ENCODE results near the gene KCNT2. TPM values are rescaled to one million over a fixed set of nuclear protein-coding genes. Genes with fewer than 3 reads are reported as not detected.

The KCNT2 gene
- polyA plus RNA-seq, 4 donors: 0.27 to 1.2 (median 0.61) TPM; not detected in 1

GRCh38 chr1:196418772-196419171 lies 189.5 kb downstream of the KCNT2 start:
- Histone ChIP-seq H3K27me3 (ENCODE audit: control insufficient read depth in 3 of 3, insufficient read depth in 3 of 3, low read length in 3 of 3) (no peaks in the 10 kb centered on the region), H3K36me3 (ENCODE audit: control insufficient read depth in 3 of 3, insufficient read depth in 2 of 3, low read depth in 1 of 3, low read length in 3 of 3) (no peaks in the 10 kb centered on the region), H3K27ac (ENCODE audit: low read depth in 1 of 3, low read length in 2 of 3) (no peak overlapping the region), H3K9me3 (ENCODE audit: control insufficient read depth in 2 of 2, insufficient read depth in 1 of 2, low read depth in 1 of 2, low read length in 1 of 2) (no peaks in the 10 kb centered on the region), H3K4me3 (ENCODE audit: low read depth in 1 of 3, low read length in 3 of 3) (no peak overlapping the region), H3K4me1 (ENCODE audit: control insufficient read depth in 3 of 3, insufficient read depth in 2 of 3, low read depth in 1 of 3, low read length in 2 of 3) (no peaks in the 10 kb centered on the region)
- WGBS, 3 donors: 82 to 94% (median 92%) methylated on average over 1 of the region's 1 CpG
- FAIRE-seq (no peak), DNase-seq (no peak)

GRCh38 chr1:196415978-196416377 lies 192.3 kb downstream of the KCNT2 start:
- no peak for FAIRE-seq
- H3K27ac ChIP-seq (ENCODE audit: low read depth in 1 of 3, low read length in 2 of 3): no peak overlapping the region
- H3K9me3 ChIP-seq (ENCODE audit: control insufficient read depth in 2 of 2, insufficient read depth in 1 of 2, low read depth in 1 of 2, low read length in 1 of 2): no peaks in the 10 kb centered on the region
- DNase-seq: no peak
- H3K27me3 ChIP-seq (ENCODE audit: control insufficient read depth in 3 of 3, insufficient read depth in 3 of 3, low read length in 3 of 3): no peaks in the 10 kb centered on the region
- no peaks in the 10 kb centered on the region for H3K36me3 ChIP-seq (ENCODE audit: control insufficient read depth in 3 of 3, insufficient read depth in 2 of 3, low read depth in 1 of 3, low read length in 3 of 3)
- no peak overlapping the region for H3K4me3 ChIP-seq (ENCODE audit: low read depth in 1 of 3, low read length in 3 of 3)
- WGBS, 3 donors: 90 to 97% (median 94%) methylated on average over 1 of the region's 1 CpG
- no peaks in the 10 kb centered on the region for H3K4me1 ChIP-seq (ENCODE audit: control insufficient read depth in 3 of 3, insufficient read depth in 2 of 3, low read depth in 1 of 3, low read length in 2 of 3)

GRCh38 chr1:196412326-196412725 lies 195.9 kb downstream of the KCNT2 start:
- DNase-seq (no peak), FAIRE-seq (no peak)
- 69 to 73% (median 73%) methylated on average over 2 of the region's 2 CpGs for WGBS, 3 donors
- H3K4me3 ChIP-seq (ENCODE audit: low read depth in 1 of 3, low read length in 3 of 3): no peak overlapping the region
- no peaks in the 10 kb centered on the region for H3K27me3 ChIP-seq (ENCODE audit: control insufficient read depth in 3 of 3, insufficient read depth in 3 of 3, low read length in 3 of 3)
- H3K9me3 ChIP-seq (ENCODE audit: control insufficient read depth in 2 of 2, insufficient read depth in 1 of 2, low read depth in 1 of 2, low read length in 1 of 2): no peaks in the 10 kb centered on the region
- no peak overlapping the region for H3K27ac ChIP-seq (ENCODE audit: low read depth in 1 of 3, low read length in 2 of 3)
- H3K36me3 ChIP-seq (ENCODE audit: control insufficient read depth in 3 of 3, insufficient read depth in 2 of 3, low read depth in 1 of 3, low read length in 3 of 3): no peaks in the 10 kb centered on the region
- no peaks in the 10 kb centered on the region for H3K4me1 ChIP-seq (ENCODE audit: control insufficient read depth in 3 of 3, insufficient read depth in 2 of 3, low read depth in 1 of 3, low read length in 2 of 3)

GRCh38 chr1:196410768-196411167 lies 197.5 kb downstream of the KCNT2 start:
- H3K27me3 ChIP-seq (ENCODE audit: control insufficient read depth in 3 of 3, insufficient read depth in 3 of 3, low read length in 3 of 3): no peaks in the 10 kb centered on the region
- H3K27ac ChIP-seq (ENCODE audit: low read depth in 1 of 3, low read length in 2 of 3): no peak overlapping the region
- no peak overlapping the region for H3K4me3 ChIP-seq (ENCODE audit: low read depth in 1 of 3, low read length in 3 of 3)
- no peak for DNase-seq
- no peaks in the 10 kb centered on the region for H3K9me3 ChIP-seq (ENCODE audit: control insufficient read depth in 2 of 2, insufficient read depth in 1 of 2, low read depth in 1 of 2, low read length in 1 of 2)
- no peak for FAIRE-seq
- no peaks in the 10 kb centered on the region for H3K36me3 ChIP-seq (ENCODE audit: control insufficient read depth in 3 of 3, insufficient read depth in 2 of 3, low read depth in 1 of 3, low read length in 3 of 3)
- H3K4me1 ChIP-seq (ENCODE audit: control insufficient read depth in 3 of 3, insufficient read depth in 2 of 3, low read depth in 1 of 3, low read length in 2 of 3): peaks cover 0 to 2% (median 0%) of the 10 kb centered on the region in 3 donors

DNA sequence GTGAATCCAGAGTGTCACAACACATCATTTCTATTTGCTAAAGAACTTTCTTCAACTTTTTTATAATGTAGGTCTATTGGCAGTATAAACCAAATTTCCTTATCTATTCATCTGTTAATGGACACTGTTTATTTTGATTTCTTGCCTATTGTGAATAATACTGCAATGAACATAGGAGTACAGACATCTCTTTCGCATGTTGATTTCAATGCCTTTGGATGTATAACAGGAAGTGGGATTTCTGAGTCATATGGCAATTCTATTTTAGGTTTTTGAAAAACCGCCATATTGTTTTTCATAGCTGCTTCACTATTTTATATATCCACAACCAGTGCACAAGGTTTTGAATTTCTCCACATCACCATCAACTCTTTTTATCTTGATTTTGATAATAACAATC lies 198.7 kb downstream of the KCNT2 start:
- peaks cover 0 to 2% (median 0%) of the 10 kb centered on the region in 3 donors for H3K4me1 ChIP-seq (ENCODE audit: control insufficient read depth in 3 of 3, insufficient read depth in 2 of 3, low read depth in 1 of 3, low read length in 2 of 3)
- no peak overlapping the region for H3K27ac ChIP-seq (ENCODE audit: low read depth in 1 of 3, low read length in 2 of 3)
- H3K27me3 ChIP-seq (ENCODE audit: control insufficient read depth in 3 of 3, insufficient read depth in 3 of 3, low read length in 3 of 3): no peaks in the 10 kb centered on the region
- no peak overlapping the region for H3K4me3 ChIP-seq (ENCODE audit: low read depth in 1 of 3, low read length in 3 of 3)
- no peak for FAIRE-seq
- WGBS, 3 donors: 82 to 87% (median 85%) methylated on average over 2 of the region's 2 CpGs
- DNase-seq: no peak
- H3K9me3 ChIP-seq (ENCODE audit: control insufficient read depth in 2 of 2, insufficient read depth in 1 of 2, low read depth in 1 of 2, low read length in 1 of 2): no peaks in the 10 kb centered on the region
- H3K36me3 ChIP-seq (ENCODE audit: control insufficient read depth in 3 of 3, insufficient read depth in 2 of 3, low read depth in 1 of 3, low read length in 3 of 3): no peaks in the 10 kb centered on the region

GRCh38 chr1:196407358-196408051 lies 200.7 kb downstream of the KCNT2 start:
- Histone ChIP-seq H3K9me3 (ENCODE audit: control insufficient read depth in 2 of 2, insufficient read depth in 1 of 2, low read depth in 1 of 2, low read length in 1 of 2) (no peaks in the 10 kb centered on the region), H3K4me3 (ENCODE audit: low read depth in 1 of 3, low read length in 3 of 3) (no peak overlapping the region), H3K27ac (ENCODE audit: low read depth in 1 of 3, low read length in 2 of 3) (peak overlapping the region in 1 of 3 donors; percentile 58), H3K27me3 (ENCODE audit: control insufficient read depth in 3 of 3, insufficient read depth in 3 of 3, low read length in 3 of 3) (no peaks in the 10 kb centered on the region), H3K4me1 (ENCODE audit: control insufficient read depth in 3 of 3, insufficient read depth in 2 of 3, low read depth in 1 of 3, low read length in 2 of 3) (peaks cover 0 to 2% (median 0%) of the 10 kb centered on the region in 3 donors), H3K36me3 (ENCODE audit: control insufficient read depth in 3 of 3, insufficient read depth in 2 of 3, low read depth in 1 of 3, low read length in 3 of 3) (no peaks in the 10 kb centered on the region)
- FAIRE-seq (no peak), DNase-seq (no peak)
- WGBS, 3 donors: 24 to 34% (median 27%) methylated on average over 2 of the region's 2 CpGs

DNA sequence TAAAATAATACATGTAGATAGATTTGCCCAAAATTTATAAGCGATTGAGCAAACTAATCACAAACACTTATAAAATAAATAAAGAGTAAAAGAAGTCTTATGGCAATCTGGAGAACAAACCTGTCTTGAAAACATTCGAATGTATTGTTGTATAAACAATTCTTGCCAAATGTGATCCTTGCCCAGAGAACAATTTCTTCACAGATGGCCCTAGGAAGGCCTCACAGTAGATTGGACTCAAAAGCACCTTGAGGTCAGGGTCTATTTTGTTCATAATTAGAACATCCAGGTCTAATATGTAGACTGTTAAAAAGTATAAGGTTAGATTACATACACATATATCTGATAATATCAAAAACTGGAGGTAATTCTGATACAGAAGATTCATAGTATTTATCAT lies 202.4 kb downstream of the KCNT2 start:
- Histone ChIP-seq H3K4me3 (ENCODE audit: low read depth in 1 of 3, low read length in 3 of 3) (no peak overlapping the region), H3K4me1 (ENCODE audit: control insufficient read depth in 3 of 3, insufficient read depth in 2 of 3, low read depth in 1 of 3, low read length in 2 of 3) (peaks cover 0 to 2% (median 0%) of the 10 kb centered on the region in 3 donors), H3K27me3 (ENCODE audit: control insufficient read depth in 3 of 3, insufficient read depth in 3 of 3, low read length in 3 of 3) (no peaks in the 10 kb centered on the region), H3K9me3 (ENCODE audit: control insufficient read depth in 2 of 2, insufficient read depth in 1 of 2, low read depth in 1 of 2, low read length in 1 of 2) (no peaks in the 10 kb centered on the region), H3K36me3 (ENCODE audit: control insufficient read depth in 3 of 3, insufficient read depth in 2 of 3, low read depth in 1 of 3, low read length in 3 of 3) (no peaks in the 10 kb centered on the region), H3K27ac (ENCODE audit: low read depth in 1 of 3, low read length in 2 of 3) (no peak overlapping the region)
- FAIRE-seq: no peak
- WGBS, 3 donors: 61 to 75% (median 67%) methylated on average over 2 of the region's 2 CpGs
- DNase-seq: no peak

DNA sequence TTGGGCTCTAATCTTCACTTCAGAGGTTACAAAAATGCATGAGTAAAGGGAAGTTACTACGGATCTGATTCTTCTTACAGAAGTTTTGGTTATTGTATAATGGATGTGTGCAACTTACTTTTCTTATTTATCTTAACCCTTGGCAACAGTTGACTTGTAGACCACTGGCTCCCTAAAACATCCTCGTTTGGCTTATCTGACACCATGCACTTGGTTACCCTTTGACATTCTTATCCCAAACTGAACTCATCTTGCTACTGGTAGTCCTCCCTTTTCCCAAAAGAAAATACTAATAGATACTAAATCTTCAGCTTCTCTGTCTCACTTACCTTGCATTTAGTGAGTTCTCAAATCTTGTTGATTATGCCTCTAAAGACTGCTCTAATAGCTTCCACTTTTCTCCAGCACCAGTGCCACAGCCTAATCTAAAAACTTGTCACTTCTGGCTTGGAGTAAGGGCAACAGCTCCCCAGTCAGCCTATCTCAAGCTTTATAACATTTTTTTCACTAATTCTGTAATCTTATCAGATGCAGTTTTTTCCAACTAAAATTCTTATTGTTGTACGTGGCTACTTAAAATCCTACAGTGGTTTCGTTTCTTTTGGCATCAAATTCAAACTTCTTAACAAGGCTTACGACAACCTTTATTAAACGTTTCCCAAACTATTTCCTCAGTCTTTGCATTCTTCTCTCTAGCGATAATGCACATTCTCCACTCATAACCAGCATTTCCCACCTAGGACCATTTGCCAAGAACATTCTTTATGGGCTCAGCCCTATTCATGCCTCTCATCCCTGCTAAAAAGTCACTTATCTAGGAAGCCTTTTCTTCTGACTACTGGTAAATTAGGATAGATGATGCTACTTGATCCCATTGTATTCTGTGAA lies 204.2 kb downstream of the KCNT2 start:
- no peaks in the 10 kb centered on the region for H3K27me3 ChIP-seq (ENCODE audit: control insufficient read depth in 3 of 3, insufficient read depth in 3 of 3, low read length in 3 of 3)
- no peaks in the 10 kb centered on the region for H3K36me3 ChIP-seq (ENCODE audit: control insufficient read depth in 3 of 3, insufficient read depth in 2 of 3, low read depth in 1 of 3, low read length in 3 of 3)
- no peaks in the 10 kb centered on the region for H3K9me3 ChIP-seq (ENCODE audit: control insufficient read depth in 2 of 2, insufficient read depth in 1 of 2, low read depth in 1 of 2, low read length in 1 of 2)
- no peak overlapping the region for H3K4me3 ChIP-seq (ENCODE audit: low read depth in 1 of 3, low read length in 3 of 3)
- whole genome bisulfite sequencing, 3 donors: 71 to 77% (median 72%) methylated on average over 7 of the region's 7 CpGs
- no peak for FAIRE-seq
- peaks cover 0 to 2% (median 0%) of the 10 kb centered on the region in 3 donors for H3K4me1 ChIP-seq (ENCODE audit: control insufficient read depth in 3 of 3, insufficient read depth in 2 of 3, low read depth in 1 of 3, low read length in 2 of 3)
- no peak for DNase-seq
- no peak overlapping the region for H3K27ac ChIP-seq (ENCODE audit: low read depth in 1 of 3, low read length in 2 of 3)
